ENCODE results near the gene PDC.

Gene PDC

GRCh38 chr1:186461014-186461413 lies at the start of gene PDC:
Gene PDC (minus strand): TSS chr1:186461114. CDS start chr1:186449459, 11,655 bp downstream.
- no peak within 1 kb of the TSS for H3K9ac ChIP-seq (ENCODE audit: low read depth, low read length)
- no peaks in the 10 kb centered on the region for H3K4me1 ChIP-seq (ENCODE audit: control insufficient read depth, insufficient read depth, low read length)
- H3K36me3 ChIP-seq (ENCODE audit: control insufficient read depth, insufficient read depth, low read length), result no peaks in the 10 kb centered on the region
- H3K9me3 ChIP-seq (ENCODE audit: control insufficient read depth, insufficient read depth, low read length), result no peaks in the 10 kb centered on the region
- H3K4me3 ChIP-seq (ENCODE audit: low read depth, low read length), result no peak within 1 kb of the TSS
- no peaks in the 10 kb centered on the region for H3K27me3 ChIP-seq (ENCODE audit: control insufficient read depth, insufficient read depth, low read length)

DNA sequence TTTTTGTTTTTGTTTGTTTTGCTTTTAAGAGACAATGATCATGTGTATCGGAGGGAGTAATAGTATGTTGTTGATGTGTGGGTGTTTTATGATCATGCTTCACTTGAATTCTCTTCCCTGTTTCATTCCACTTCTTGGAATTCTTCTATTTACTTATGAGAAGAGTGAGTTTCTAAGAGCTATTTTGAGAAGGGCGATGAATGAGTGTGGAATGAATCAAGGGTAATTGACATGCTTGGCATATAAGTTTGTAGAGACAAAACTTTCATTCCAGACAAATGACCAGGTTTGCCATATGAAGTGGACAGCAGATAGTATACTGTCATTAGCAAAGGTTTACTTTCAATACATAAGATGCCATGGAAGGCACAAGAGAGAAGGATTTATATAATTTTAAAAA lies 42.3 kb upstream of the PDC start:
- Histone ChIP-seq H3K9me3 (ENCODE audit: control insufficient read depth, insufficient read depth, low read length) (no peaks in the 10 kb centered on the region), H3K27me3 (ENCODE audit: control insufficient read depth, insufficient read depth, low read length) (no peaks in the 10 kb centered on the region), H3K9ac (ENCODE audit: low read depth, low read length) (no peak overlapping the region), H3K36me3 (ENCODE audit: control insufficient read depth, insufficient read depth, low read length) (no peaks in the 10 kb centered on the region), H3K4me1 (ENCODE audit: control insufficient read depth, insufficient read depth, low read length) (peaks cover 14% of the 10 kb centered on the region), H3K4me3 (ENCODE audit: low read depth, low read length) (no peak overlapping the region)

DNA sequence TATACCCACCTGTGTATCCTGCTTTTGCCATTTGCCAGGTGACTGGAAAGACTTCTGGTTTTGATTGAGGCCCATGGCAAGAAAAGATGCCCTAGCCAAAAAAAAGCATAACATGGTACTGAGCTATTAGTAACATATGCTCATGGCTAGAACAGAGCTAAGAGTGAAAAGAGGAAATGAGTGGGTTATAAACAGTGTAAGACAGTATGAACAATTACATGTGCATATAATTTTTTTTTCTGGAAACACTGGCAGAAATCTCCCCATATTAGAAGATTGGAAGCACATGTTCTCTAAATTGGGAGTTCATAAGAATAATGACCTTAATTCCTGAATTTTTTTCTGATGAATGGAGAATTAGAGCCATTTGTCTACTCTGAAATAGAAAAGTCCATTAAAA lies 41.2 kb upstream of the PDC start:
- Histone ChIP-seq H3K9me3 (ENCODE audit: control insufficient read depth, insufficient read depth, low read length) (no peaks in the 10 kb centered on the region), H3K4me3 (ENCODE audit: low read depth, low read length) (no peak overlapping the region), H3K9ac (ENCODE audit: low read depth, low read length) (no peak overlapping the region), H3K36me3 (ENCODE audit: control insufficient read depth, insufficient read depth, low read length) (no peaks in the 10 kb centered on the region), H3K27me3 (ENCODE audit: control insufficient read depth, insufficient read depth, low read length) (no peaks in the 10 kb centered on the region), H3K4me1 (ENCODE audit: control insufficient read depth, insufficient read depth, low read length) (peaks cover 14% of the 10 kb centered on the region)

DNA sequence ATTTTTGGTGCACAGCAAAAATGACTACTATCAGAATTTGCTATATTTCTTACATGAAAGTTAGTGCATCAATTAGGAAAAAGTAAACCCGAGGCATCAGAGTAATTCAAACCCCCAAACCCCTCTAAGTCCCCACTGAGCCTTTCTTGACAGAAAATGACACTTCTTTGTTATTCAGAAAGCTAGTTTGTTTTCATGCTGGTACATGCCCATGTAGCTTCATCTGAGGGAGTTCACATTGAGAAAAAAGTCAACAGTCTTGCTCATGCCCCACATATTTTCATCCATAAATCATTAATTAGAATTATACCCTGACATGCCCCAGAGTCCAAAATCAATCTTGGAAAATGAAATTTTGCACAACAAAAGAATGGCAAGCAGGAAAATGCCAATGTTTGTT lies 39.9 kb upstream of the PDC start:
- no peaks in the 10 kb centered on the region for H3K36me3 ChIP-seq (ENCODE audit: control insufficient read depth, insufficient read depth, low read length)
- no peak overlapping the region for H3K4me3 ChIP-seq (ENCODE audit: low read depth, low read length)
- H3K9ac ChIP-seq (ENCODE audit: low read depth, low read length), result no peak overlapping the region
- H3K27me3 ChIP-seq (ENCODE audit: control insufficient read depth, insufficient read depth, low read length), result no peaks in the 10 kb centered on the region
- H3K9me3 ChIP-seq (ENCODE audit: control insufficient read depth, insufficient read depth, low read length), result no peaks in the 10 kb centered on the region
- peaks cover 14% of the 10 kb centered on the region for H3K4me1 ChIP-seq (ENCODE audit: control insufficient read depth, insufficient read depth, low read length)

DNA sequence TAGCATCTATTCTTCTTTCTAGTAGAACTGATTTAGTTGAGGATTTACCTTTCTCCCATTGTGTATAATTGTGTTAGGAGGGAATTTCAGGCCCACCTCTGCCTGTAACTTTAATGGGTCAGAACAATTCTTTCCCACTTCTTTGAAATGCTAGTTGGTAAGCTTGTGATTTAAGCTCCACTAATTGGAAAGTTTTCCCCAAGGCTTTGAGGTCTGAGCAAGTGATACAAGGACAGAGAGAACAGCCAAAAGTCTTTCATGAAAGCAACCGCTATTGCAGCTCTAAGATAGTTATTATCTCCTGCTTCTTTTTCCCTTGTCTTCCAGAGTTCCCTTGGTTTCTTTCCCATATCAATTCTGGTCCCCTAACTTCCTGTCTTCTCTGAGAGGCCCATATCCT lies 38.7 kb upstream of the PDC start:
- H3K27me3 ChIP-seq (ENCODE audit: control insufficient read depth, insufficient read depth, low read length), result no peaks in the 10 kb centered on the region
- peaks cover 14% of the 10 kb centered on the region for H3K4me1 ChIP-seq (ENCODE audit: control insufficient read depth, insufficient read depth, low read length)
- no peak overlapping the region for H3K9ac ChIP-seq (ENCODE audit: low read depth, low read length)
- H3K4me3 ChIP-seq (ENCODE audit: low read depth, low read length), result no peak overlapping the region
- no peaks in the 10 kb centered on the region for H3K9me3 ChIP-seq (ENCODE audit: control insufficient read depth, insufficient read depth, low read length)
- no peaks in the 10 kb centered on the region for H3K36me3 ChIP-seq (ENCODE audit: control insufficient read depth, insufficient read depth, low read length)

- H3K27me3 ChIP-seq (ENCODE audit: control insufficient read depth, insufficient read depth, low read length), result no peaks in the 10 kb centered on the region
- no peaks in the 10 kb centered on the region for H3K9me3 ChIP-seq (ENCODE audit: control insufficient read depth, insufficient read depth, low read length)
- no peak overlapping the region for H3K9ac ChIP-seq (ENCODE audit: low read depth, low read length)
- H3K36me3 ChIP-seq (ENCODE audit: control insufficient read depth, insufficient read depth, low read length), result no peaks in the 10 kb centered on the region
- H3K4me3 ChIP-seq (ENCODE audit: low read depth, low read length), result no peak overlapping the region
- H3K4me1 ChIP-seq (ENCODE audit: control insufficient read depth, insufficient read depth, low read length), result peaks cover 14% of the 10 kb centered on the region
Measured at GRCh38 chr1:186498695-186499389, 37.9 kb upstream of the PDC start.

- Histone ChIP-seq H3K27me3 (ENCODE audit: control insufficient read depth, insufficient read depth, low read length) (no peaks in the 10 kb centered on the region), H3K4me1 (ENCODE audit: control insufficient read depth, insufficient read depth, low read length) (peaks cover 14% of the 10 kb centered on the region), H3K36me3 (ENCODE audit: control insufficient read depth, insufficient read depth, low read length) (no peaks in the 10 kb centered on the region), H3K9me3 (ENCODE audit: control insufficient read depth, insufficient read depth, low read length) (no peaks in the 10 kb centered on the region), H3K4me3 (ENCODE audit: low read depth, low read length) (no peak overlapping the region), H3K9ac (ENCODE audit: low read depth, low read length) (no peak overlapping the region)
Measured at GRCh38 chr1:186498071-186498470, 37.2 kb upstream of the PDC start.

- Histone ChIP-seq H3K9ac (ENCODE audit: low read depth, low read length) (no peak overlapping the region), H3K4me1 (ENCODE audit: control insufficient read depth, insufficient read depth, low read length) (peaks cover 14% of the 10 kb centered on the region), H3K4me3 (ENCODE audit: low read depth, low read length) (no peak overlapping the region), H3K36me3 (ENCODE audit: control insufficient read depth, insufficient read depth, low read length) (no peaks in the 10 kb centered on the region), H3K27me3 (ENCODE audit: control insufficient read depth, insufficient read depth, low read length) (no peaks in the 10 kb centered on the region), H3K9me3 (ENCODE audit: control insufficient read depth, insufficient read depth, low read length) (no peaks in the 10 kb centered on the region)
Measured at GRCh38 chr1:186497651-186498050, 36.7 kb upstream of the PDC start.

DNA sequence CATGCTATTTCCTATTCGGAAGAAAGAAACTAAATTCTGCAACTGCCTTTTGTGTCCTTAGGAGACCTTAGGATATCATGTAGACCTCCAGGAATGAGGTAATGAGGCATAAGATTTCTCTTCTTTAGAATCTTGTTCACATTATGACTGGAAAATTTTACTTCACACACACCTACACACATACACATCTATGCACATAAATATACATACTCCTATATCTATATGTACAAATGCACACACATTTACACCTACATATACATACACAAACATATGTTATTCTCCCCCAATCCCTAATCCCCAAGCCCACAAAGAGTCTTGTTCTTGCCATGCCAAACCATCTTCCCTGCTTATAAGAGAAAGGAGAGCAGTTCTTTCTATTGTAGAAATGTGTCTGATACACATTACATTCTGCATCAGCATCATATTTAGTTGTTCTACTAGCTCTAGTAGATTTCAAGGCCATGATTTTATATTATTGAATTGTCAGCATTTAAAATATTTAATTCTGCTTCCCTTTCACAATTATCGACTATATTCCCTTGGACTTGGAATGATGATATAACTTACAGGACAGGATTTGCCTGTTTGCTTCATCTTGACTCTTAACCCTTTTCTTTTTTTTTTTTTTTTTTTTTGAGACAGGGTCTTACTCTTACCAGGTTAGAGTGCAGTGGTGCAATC lies 35.4 kb upstream of the PDC start:
- Histone ChIP-seq H3K4me1 (ENCODE audit: control insufficient read depth, insufficient read depth, low read length) (peaks cover 10% of the 10 kb centered on the region), H3K36me3 (ENCODE audit: control insufficient read depth, insufficient read depth, low read length) (no peaks in the 10 kb centered on the region), H3K4me3 (ENCODE audit: low read depth, low read length) (no peak overlapping the region), H3K9me3 (ENCODE audit: control insufficient read depth, insufficient read depth, low read length) (no peaks in the 10 kb centered on the region), H3K9ac (ENCODE audit: low read depth, low read length) (no peak overlapping the region), H3K27me3 (ENCODE audit: control insufficient read depth, insufficient read depth, low read length) (no peaks in the 10 kb centered on the region)

- Histone ChIP-seq H3K36me3 (ENCODE audit: control insufficient read depth, insufficient read depth, low read length) (no peaks in the 10 kb centered on the region), H3K4me3 (ENCODE audit: low read depth, low read length) (no peak overlapping the region), H3K4me1 (ENCODE audit: control insufficient read depth, insufficient read depth, low read length) (peaks cover 3% of the 10 kb centered on the region), H3K27me3 (ENCODE audit: control insufficient read depth, insufficient read depth, low read length) (no peaks in the 10 kb centered on the region), H3K9me3 (ENCODE audit: control insufficient read depth, insufficient read depth, low read length) (no peaks in the 10 kb centered on the region), H3K9ac (ENCODE audit: low read depth, low read length) (no peak overlapping the region)
Measured at GRCh38 chr1:186494832-186495271, 33.9 kb upstream of the PDC start.

GRCh38 chr1:186492531-186493291 lies 31.8 kb upstream of the PDC start:
- Histone ChIP-seq H3K27me3 (ENCODE audit: control insufficient read depth, insufficient read depth, low read length) (no peaks in the 10 kb centered on the region), H3K4me1 (ENCODE audit: control insufficient read depth, insufficient read depth, low read length) (no peaks in the 10 kb centered on the region), H3K36me3 (ENCODE audit: control insufficient read depth, insufficient read depth, low read length) (no peaks in the 10 kb centered on the region), H3K9me3 (ENCODE audit: control insufficient read depth, insufficient read depth, low read length) (no peaks in the 10 kb centered on the region), H3K4me3 (ENCODE audit: low read depth, low read length) (no peak overlapping the region), H3K9ac (ENCODE audit: low read depth, low read length) (no peak overlapping the region)

DNA sequence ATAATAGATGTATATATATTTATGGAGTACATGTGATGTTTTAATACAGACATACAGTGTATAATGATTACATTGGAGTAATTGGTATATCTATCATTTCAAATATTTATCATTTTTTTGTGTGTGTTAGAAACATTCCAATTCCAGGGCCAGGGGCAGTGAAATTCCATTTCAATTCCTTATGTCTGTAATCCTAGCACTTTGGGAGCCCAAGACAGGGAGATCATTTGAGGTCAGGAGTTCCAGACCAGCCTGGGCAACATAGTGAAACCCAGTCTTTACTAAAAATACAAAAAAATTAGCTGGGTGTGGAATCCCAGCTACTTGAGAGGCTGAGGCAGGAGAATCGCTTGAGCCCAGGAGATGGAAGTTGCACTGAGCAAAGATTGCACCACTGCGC lies 30.4 kb upstream of the PDC start:
- Histone ChIP-seq H3K4me3 (ENCODE audit: low read depth, low read length) (no peak overlapping the region), H3K9ac (ENCODE audit: low read depth, low read length) (no peak overlapping the region), H3K27me3 (ENCODE audit: control insufficient read depth, insufficient read depth, low read length) (no peaks in the 10 kb centered on the region), H3K9me3 (ENCODE audit: control insufficient read depth, insufficient read depth, low read length) (no peaks in the 10 kb centered on the region), H3K4me1 (ENCODE audit: control insufficient read depth, insufficient read depth, low read length) (no peaks in the 10 kb centered on the region), H3K36me3 (ENCODE audit: control insufficient read depth, insufficient read depth, low read length) (no peaks in the 10 kb centered on the region)

All from iPS-15b (cell line).